PFSK-1 (cell line): ENCODE measurements around the gene CLPTM1L.

Source experiments
- FOXP2 ChIP-seq: optimal IDR thresholded peaks from 2 replicates; pipeline ENCODE3; 2011; ENCODE audit warnings: borderline replicate concordance, control low read depth, inconsistent platforms; ENCODE audit not compliant: insufficient read depth; ENCODE audit errors: extremely low read length, extremely low read depth
- POLR2AphosphoS5 ChIP-seq: IDR thresholded peaks from 2 replicates; pipeline ENCODE4 v1.6.1; 2012; ENCODE audit warnings: low read depth, mild to moderate bottlenecking, control low read depth, low read length, moderate library complexity
- TAF1 ChIP-seq: IDR thresholded peaks from 2 replicates; pipeline ENCODE4 v1.6.1; 2012; ENCODE audit warnings: low read length, control low read depth, borderline replicate concordance; ENCODE audit not compliant: insufficient read depth

GRCh38 chr5:1298067-1298551, 46.8 kb downstream of the CLPTM1L start:
- TF ChIP-seq FOXP2 (no peak), TAF1 (no peak), POLR2AphosphoS5 (no peak)
